ENCODE results near the gene PRMT3. TPM values are rescaled to one million over a fixed set of nuclear protein-coding genes. Genes with fewer than 3 reads are reported as not detected.

PRMT3 gene
- total RNA-seq, result 28.6 and 29.9 TPM in 2 replicates

DNA sequence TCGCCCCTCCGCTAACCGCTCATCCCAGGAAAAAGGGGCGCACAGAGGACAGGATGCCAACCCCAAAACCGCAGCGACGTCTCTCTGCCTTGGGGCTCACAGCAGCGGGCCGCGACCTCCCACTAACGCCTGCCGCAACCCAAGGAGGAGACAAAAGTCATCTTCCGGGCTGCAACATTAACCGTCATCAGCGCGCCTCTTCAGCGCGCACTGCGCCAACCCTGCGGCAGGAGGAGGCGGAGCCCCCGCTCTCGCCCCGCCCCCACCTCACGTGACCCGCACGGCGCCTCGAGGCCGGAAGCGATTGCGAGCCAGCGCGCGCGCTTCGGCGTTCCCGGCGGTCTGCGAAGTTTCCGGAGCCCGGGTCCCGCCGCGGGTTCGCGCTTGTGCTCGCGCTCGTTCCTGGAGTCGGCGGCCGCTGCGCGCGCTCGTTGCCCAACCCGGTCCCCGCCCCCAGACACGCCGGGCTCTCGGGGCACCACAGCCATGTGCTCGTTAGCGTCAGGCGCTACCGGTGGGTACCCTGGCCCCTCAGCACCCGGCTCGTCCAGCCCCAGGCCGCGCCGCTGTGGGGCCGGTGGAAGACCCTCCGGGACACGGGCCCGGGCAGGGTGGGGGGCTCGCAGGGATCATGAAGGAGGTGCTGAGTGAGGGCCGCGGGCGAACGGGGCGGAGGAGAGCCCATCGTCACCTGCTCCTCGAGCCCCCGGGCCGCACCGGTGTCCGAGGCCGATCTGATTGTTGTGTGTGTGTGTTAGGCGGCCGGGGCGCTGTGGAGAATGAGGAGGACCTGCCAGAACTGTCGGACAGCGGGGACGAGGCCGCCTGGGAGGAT is at the start of gene PRMT3:
Gene PRMT3, plus strand, starts transcription at position 456 of the 835 bp plus-strand sequence. Its CDS starts 31 bp downstream, at position 487.

GRCh38 chr11:20363500-20364340 is 23.8 kb upstream of the PRMT3 start, which contains the start of gene HTATIP2:
Gene HTATIP2 (plus strand): TSS chr11:20363714. CDS start chr11:20364238, 524 bp downstream.

Other genes starting within 250 kb of the PRMT3 start
- not detected in 2 replicates for gene DBX1, start 227.2 kb upstream of the PRMT3 start, total RNA-seq
- 60.7 and 74.2 TPM in 2 replicates for gene HTATIP2, start 24.0 kb upstream of the PRMT3 start, total RNA-seq
- gene SLC6A5, start 211.9 kb downstream of the PRMT3 start, total RNA-seq, result not detected in 2 replicates